GM23248 (cell line): ENCODE results near the gene MBD3L1.

Experiments
- EZH2 ChIP-seq: fragments of 200-600 bp; sonication (generic); IDR thresholded peaks from 2 replicates; pipeline ENCODE4 v1.6.1; 2018; ENCODE audit warnings: antibody characterized with exemption, mild to moderate bottlenecking; ENCODE audit not compliant: insufficient read depth, poor library complexity, severe bottlenecking
- EZH2phosphoT487 ChIP-seq: fragments of 200-600 bp; sonication (generic); IDR thresholded peaks from 2 replicates; pipeline ENCODE4 v1.6.1; 2018; ENCODE audit warnings: antibody characterized with exemption, moderate library complexity, mild to moderate bottlenecking, low read depth; ENCODE audit not compliant: insufficient read depth

- TF ChIP-seq EZH2phosphoT487: no peak
- TF ChIP-seq EZH2: no peak
Measured at GRCh38 chr19:8814176-8814575, 18.0 kb upstream of the MBD3L1 start.
